ENCODE results near the gene NID2. TPM values are rescaled to one million over a fixed set of nuclear protein-coding genes. Genes with fewer than 3 reads are reported as not detected.

Gene NID2
- total RNA-seq, 1 donor from 2014 or later: 42.5 TPM

- no peak overlapping the region for H3K27ac Mint-ChIP-seq (ENCODE audit: unreplicated experiment)
- DNase-seq (ENCODE audit: low read depth, low spot score): no peak
- H3K4me1 Mint-ChIP-seq: peaks cover 4% of the 10 kb centered on the region
- no peaks in the 10 kb centered on the region for H3K9me3 Mint-ChIP-seq
- H3K4me3 Mint-ChIP-seq: no peak overlapping the region
- H3K27me3 Mint-ChIP-seq (ENCODE audit: low read depth): no peaks in the 10 kb centered on the region
- no peak for TF ChIP-seq CTCF (conservative IDR thresholded peaks at IDR 0.05)
- no peaks in the 10 kb centered on the region for H3K36me3 Mint-ChIP-seq (ENCODE audit: low read depth)
These were observed 41.7 kb upstream of the NID2 start for GRCh38 chr14:52110441-52111086.

GRCh38 chr14:52108823-52109222 is 40.0 kb upstream of the NID2 start:
- DNase-seq (ENCODE audit: low read depth, low spot score): no peak
- no peak for TF ChIP-seq CTCF (conservative IDR thresholded peaks at IDR 0.05)
- Mint-ChIP-seq H3K4me1 (no peaks in the 10 kb centered on the region), H3K36me3 (ENCODE audit: low read depth) (no peaks in the 10 kb centered on the region), H3K27me3 (ENCODE audit: low read depth) (no peaks in the 10 kb centered on the region), H3K27ac (ENCODE audit: unreplicated experiment) (no peak overlapping the region), H3K9me3 (no peaks in the 10 kb centered on the region), H3K4me3 (no peak overlapping the region)

GRCh38 chr14:52106840-52107239 is 38.0 kb upstream of the NID2 start:
- no peaks in the 10 kb centered on the region for H3K9me3 Mint-ChIP-seq
- H3K27me3 Mint-ChIP-seq (ENCODE audit: low read depth): no peaks in the 10 kb centered on the region
- no peak for TF ChIP-seq CTCF (conservative IDR thresholded peaks at IDR 0.05)
- H3K4me1 Mint-ChIP-seq: no peaks in the 10 kb centered on the region
- no peak overlapping the region for H3K4me3 Mint-ChIP-seq
- H3K27ac Mint-ChIP-seq (ENCODE audit: unreplicated experiment): no peak overlapping the region
- no peaks in the 10 kb centered on the region for H3K36me3 Mint-ChIP-seq (ENCODE audit: low read depth)
- no peak for DNase-seq (ENCODE audit: low read depth, low spot score)

- Mint-ChIP-seq H3K4me3 (no peak overlapping the region), H3K27ac (ENCODE audit: unreplicated experiment) (no peak overlapping the region), H3K9me3 (no peaks in the 10 kb centered on the region), H3K27me3 (ENCODE audit: low read depth) (no peaks in the 10 kb centered on the region), H3K36me3 (ENCODE audit: low read depth) (no peaks in the 10 kb centered on the region), H3K4me1 (no peaks in the 10 kb centered on the region)
- TF ChIP-seq CTCF (conservative IDR thresholded peaks at IDR 0.05): no peak
- no peak for DNase-seq (ENCODE audit: low read depth, low spot score)
These were observed 34.6 kb upstream of the NID2 start for GRCh38 chr14:52103416-52103815.

GRCh38 chr14:52095794-52096193 is 26.9 kb upstream of the NID2 start:
- no peak for DNase-seq (ENCODE audit: low read depth, low spot score)
- no peak for TF ChIP-seq CTCF (conservative IDR thresholded peaks at IDR 0.05)
- no peaks in the 10 kb centered on the region for H3K9me3 Mint-ChIP-seq
- no peak overlapping the region for H3K27ac Mint-ChIP-seq (ENCODE audit: unreplicated experiment)
- H3K27me3 Mint-ChIP-seq (ENCODE audit: low read depth): no peaks in the 10 kb centered on the region
- no peak overlapping the region for H3K4me3 Mint-ChIP-seq
- H3K4me1 Mint-ChIP-seq: peaks cover 4% of the 10 kb centered on the region
- no peaks in the 10 kb centered on the region for H3K36me3 Mint-ChIP-seq (ENCODE audit: low read depth)
